Lower leg skin (tissue), 4 donors: Measurements from ENCODE around the gene ENOX2. TPM values are rescaled to one million over a fixed set of nuclear protein-coding genes. Genes with fewer than 3 reads are reported as not detected.

Experiments used
- DNase-seq, 2 donors: peaks; one replicate each; pipeline ENCODE4 v3.0.0-alpha.2; 2019; ENCODE audit warnings: low spot score in 2 of 2
- H3K4me3 ChIP-seq: fragments of 200-600 bp; sonication (generic); 2 replicates; pipeline ENCODE4 v1.5.1; 2017; ENCODE audit warnings: mild to moderate bottlenecking, low read depth; ENCODE audit not compliant: poor library complexity, severe bottlenecking
- CTCF ChIP-seq, 3 donors: fragments of 450-650 bp; IDR thresholded peaks; one replicate each; pipeline ENCODE4 v1.5.1; 2016; ENCODE audit warnings: antibody characterized with exemption in 3 of 3, mild to moderate bottlenecking in 3 of 3, moderate library complexity in 2 of 3
- POLR2A ChIP-seq, 2 donors: fragments of 450-650 bp; IDR thresholded peaks; one replicate each; pipeline ENCODE4 v1.6.1; 2016 to 2017; ENCODE audit warnings: antibody characterized with exemption in 2 of 2, mild to moderate bottlenecking in 1 of 2, moderate library complexity in 1 of 2
- WGBS, 2 donors: methylation state at CpG; one replicate each; pipeline ENCODE4 v1.1.5; 2018; 5-methylcytosine and 5-hydroxymethylcytosine counted together
- intact Hi-C: fragments of 100-400 bp; cut with DNase I; formaldehyde crosslinking; loops from one replicate; pipeline ENCODE4 v1.15.0; 2023; ENCODE audit warnings: low total_unique reads
- total RNA-seq, 4 donors: library from RNA; depleted of rRNA; stranded (reverse); fragments of >200 nt; gene quantifications; one replicate each; pipeline ENCODE4 v1.1.0, GENCODE V29; 2016

The ENOX2 gene
- total RNA-seq, 4 donors from 2014 or later: 6.5 to 9.5 (median 8.3) TPM

- DNase-seq: no peak
- TF ChIP-seq POLR2A (IDR thresholded peaks at IDR 0.05): no peak
- no peak overlapping the region for H3K4me3 ChIP-seq
- intact Hi-C loops: no loop called here
Measured at GRCh38 chrX:130626521-130626920, 276.5 kb downstream of the ENOX2 start.

- 74 to 98% methylated on average over 6 of the region's 6 CpGs for WGBS, 2 donors
- H3K4me3 ChIP-seq: no peak overlapping the region
- intact Hi-C loops: no loop called here
- no peak for DNase-seq
- TF ChIP-seq POLR2A (IDR thresholded peaks at IDR 0.05): no peak
- TF ChIP-seq CTCF (IDR thresholded peaks at IDR 0.05): no peak
Measured at GRCh38 chrX:130625386-130625785, 277.6 kb downstream of the ENOX2 start.

GRCh38 chrX:130623518-130623917 lies 279.5 kb downstream of the ENOX2 start:
- DNase-seq: no peak
- intact Hi-C loops: no loop called here
- 73 to 85% methylated on average over 4 of the region's 4 CpGs for WGBS, 2 donors
- no peak overlapping the region for H3K4me3 ChIP-seq
- TF ChIP-seq POLR2A (IDR thresholded peaks at IDR 0.05): no peak
- TF ChIP-seq CTCF (IDR thresholded peaks at IDR 0.05): no peak

- WGBS, 2 donors: 83 to 88% methylated on average over 3 of the region's 3 CpGs
- TF ChIP-seq POLR2A (IDR thresholded peaks at IDR 0.05): no peak
- TF ChIP-seq CTCF (IDR thresholded peaks at IDR 0.05): no peak
- intact Hi-C loops: no loop called here
Measured at GRCh38 chrX:130615941-130616340, 287.1 kb downstream of the ENOX2 start.

GRCh38 chrX:130607431-130607830 lies 295.6 kb downstream of the ENOX2 start:
- DNase-seq: no peak
- TF ChIP-seq CTCF (IDR thresholded peaks at IDR 0.05) (no peak), POLR2A (IDR thresholded peaks at IDR 0.05) (no peak)
- intact Hi-C loops: no loop called here
- H3K4me3 ChIP-seq: no peak overlapping the region
- WGBS, 2 donors: 46 to 52% methylated on average over 4 of the region's 4 CpGs

More at GRCh38 chrX:130615941-130616340, 287.1 kb downstream of the ENOX2 start:
- H3K4me3 ChIP-seq: no peak overlapping the region
- DNase-seq: no peak

- intact Hi-C loops: no loop called here
- no peak for DNase-seq
- H3K4me3 ChIP-seq: no peak overlapping the region
- TF ChIP-seq POLR2A (IDR thresholded peaks at IDR 0.05) (no peak), CTCF (IDR thresholded peaks at IDR 0.05) (no peak)
- 53 to 79% methylated on average over 4 of the region's 4 CpGs for WGBS, 2 donors
Measured at GRCh38 chrX:130606425-130606824, 296.6 kb downstream of the ENOX2 start.
